ENCODE data around the gene TBC1D9B. TPM values are rescaled to one million over a fixed set of nuclear protein-coding genes. Genes with fewer than 3 reads are reported as not detected.
A peak's percentile ranks its signal among the peaks of the same experiment; 100 is the strongest.

Gene TBC1D9B
- total and polyA plus RNA-seq, 2 of the 13 experiments (the other 11 are each of a cell fraction or from before 2014, with no cell fraction given), result 35.0 to 50.0 TPM

- TF ChIP-seq FOSL2 (CRISPR knock-in tag; IDR thresholded peaks at IDR 0.05) (peak; percentile 47), GABPA (IDR thresholded peaks at IDR 0.05; ENCODE audit: low read depth, low read length) (peak; percentile 50; the same call in 1 of the 2 replicates), GABPA (CRISPR knock-in tag; IDR thresholded peaks at IDR 0.05; ENCODE audit: low read depth) (peak; percentile 89), ARID3A (IDR thresholded peaks at IDR 0.05; ENCODE audit: low read depth, low read length) (no peak), SAP130 (CRISPR knock-in tag; IDR thresholded peaks at IDR 0.05; ENCODE audit: low read depth) (peak; percentile 58; the same call in 1 of the 2 replicates), ZNF318 (CRISPR knock-in tag; IDR thresholded peaks at IDR 0.05) (no peak), GATAD1 (CRISPR knock-in tag; IDR thresholded peaks at IDR 0.05) (0 out of 2 replicates have a peak, but pooled peaks have one; percentile 35), ZBTB33 (CRISPR knock-in tag; IDR thresholded peaks at IDR 0.05) (no peak), FOXO1 (CRISPR knock-in tag; IDR thresholded peaks at IDR 0.05) (no peak), ZBTB7B (CRISPR knock-in tag; IDR thresholded peaks at IDR 0.05) (no peak), ZNF121 (CRISPR knock-in tag; IDR thresholded peaks at IDR 0.05) (no peak), PITX1 (CRISPR knock-in tag; IDR thresholded peaks at IDR 0.05) (no peak), ZSCAN29 (CRISPR knock-in tag; conservative IDR thresholded peaks at IDR 0.05) (no peak), KDM1A (CRISPR knock-in tag; IDR thresholded peaks at IDR 0.05) (no peak)
Observed at GRCh38 chr5:179914032-179914755, 6.5 kb upstream of the TBC1D9B start (continued).

All from HepG2 (cell line).